Measurements from ENCODE around the gene ITCH.
"Not testable (repeated sequence)": the region's sequence is repeated elsewhere in the genome, so short reads cannot be mapped to it uniquely, and the experiment has no call there.

ITCH gene

DNA sequence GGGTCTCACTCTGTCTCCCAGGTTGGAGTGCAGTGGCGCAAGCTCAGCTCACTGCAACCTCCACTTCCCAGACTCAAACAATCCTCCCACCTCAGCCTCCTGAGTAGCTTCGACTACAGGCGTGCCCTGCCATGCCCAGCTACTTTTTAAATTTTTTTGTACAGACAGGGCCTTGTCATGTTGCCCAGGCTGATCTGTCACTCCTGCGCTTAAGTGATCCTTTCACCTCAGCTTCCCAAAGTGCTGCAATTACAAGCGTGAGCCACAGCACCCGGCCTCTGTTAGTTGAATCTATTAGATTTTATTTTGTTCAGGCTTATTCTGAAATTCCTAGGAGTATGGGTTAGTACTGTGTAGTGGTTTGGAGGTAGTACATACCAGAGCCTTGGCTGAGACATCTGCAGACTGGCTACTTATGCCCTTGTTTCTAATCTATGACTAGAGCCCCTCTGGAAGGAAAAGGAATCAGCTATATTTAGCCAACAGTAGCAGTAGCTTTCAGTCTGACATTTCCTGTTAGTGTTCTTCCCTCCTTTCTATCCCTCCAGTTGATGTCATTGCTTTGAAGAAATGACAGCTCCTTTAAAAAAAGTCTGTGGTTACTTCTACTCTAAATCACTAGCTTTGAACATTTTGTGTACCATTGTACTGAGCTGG, 74.4 kb downstream of the ITCH start:
- peak overlapping the region; percentile 11 to 22 for H3K27ac ChIP-seq
- no peak overlapping the region for H3K4me3 ChIP-seq
- no peak for DNase-seq (ENCODE audit: low spot score)
- TF ChIP-seq, protein P1, sequence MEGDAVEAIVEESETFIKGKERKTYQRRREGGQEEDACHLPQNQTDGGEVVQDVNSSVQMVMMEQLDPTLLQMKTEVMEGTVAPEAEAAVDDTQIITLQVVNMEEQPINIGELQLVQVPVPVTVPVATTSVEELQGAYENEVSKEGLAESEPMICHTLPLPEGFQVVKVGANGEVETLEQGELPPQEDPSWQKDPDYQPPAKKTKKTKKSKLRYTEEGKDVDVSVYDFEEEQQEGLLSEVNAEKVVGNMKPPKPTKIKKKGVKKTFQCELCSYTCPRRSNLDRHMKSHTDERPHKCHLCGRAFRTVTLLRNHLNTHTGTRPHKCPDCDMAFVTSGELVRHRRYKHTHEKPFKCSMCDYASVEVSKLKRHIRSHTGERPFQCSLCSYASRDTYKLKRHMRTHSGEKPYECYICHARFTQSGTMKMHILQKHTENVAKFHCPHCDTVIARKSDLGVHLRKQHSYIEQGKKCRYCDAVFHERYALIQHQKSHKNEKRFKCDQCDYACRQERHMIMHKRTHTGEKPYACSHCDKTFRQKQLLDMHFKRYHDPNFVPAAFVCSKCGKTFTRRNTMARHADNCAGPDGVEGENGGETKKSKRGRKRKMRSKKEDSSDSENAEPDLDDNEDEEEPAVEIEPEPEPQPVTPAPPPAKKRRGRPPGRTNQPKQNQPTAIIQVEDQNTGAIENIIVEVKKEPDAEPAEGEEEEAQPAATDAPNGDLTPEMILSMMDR (IDR thresholded peaks at IDR 0.05) = no peak

DNA sequence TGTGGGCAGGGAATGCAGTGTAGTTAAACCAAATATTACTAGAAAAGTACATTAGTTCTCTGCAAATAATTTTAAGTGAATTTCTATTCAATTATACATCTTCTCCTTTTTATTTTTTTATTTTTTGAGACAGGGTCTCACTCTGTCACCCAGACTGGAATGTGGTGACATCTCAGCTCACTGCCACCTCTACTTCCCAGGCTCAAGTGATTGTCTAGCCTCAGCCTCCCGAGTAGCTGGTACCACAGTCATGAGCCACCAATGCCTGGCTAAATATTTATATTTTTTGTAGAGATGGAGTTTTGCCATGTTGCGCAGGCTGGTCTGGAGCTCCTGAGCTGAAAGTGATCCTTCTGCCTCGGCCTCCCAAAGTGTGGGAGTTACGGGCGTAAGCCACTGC, 76.1 kb downstream of the ITCH start:
- Histone ChIP-seq H3K4me3 (no peak overlapping the region), H3K27ac (no peak overlapping the region)
- no peak for DNase-seq (ENCODE audit: low spot score)
- TF ChIP-seq, protein P1 (IDR thresholded peaks at IDR 0.05) = no peak

DNA sequence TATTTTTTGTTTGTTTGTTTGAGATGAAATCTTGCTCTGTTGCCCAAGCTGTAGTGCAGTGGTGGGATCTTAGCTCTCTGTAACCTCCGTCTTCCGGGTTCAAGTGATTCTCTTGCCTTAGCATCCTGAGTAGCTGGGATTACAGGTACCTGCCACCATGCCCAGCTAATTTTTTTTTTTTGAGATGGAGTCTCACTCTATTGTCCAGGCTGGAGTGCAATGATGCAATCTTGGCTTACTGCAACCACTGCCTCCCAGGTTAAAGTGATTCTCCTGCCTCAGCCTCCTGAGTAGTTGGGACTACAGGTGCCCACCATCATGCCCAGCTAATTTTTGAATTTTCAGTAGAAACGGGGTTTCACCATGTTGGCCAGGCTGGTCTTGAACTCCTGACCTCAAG, 78.3 kb downstream of the ITCH start:
- not testable (repeated sequence) for DNase-seq (ENCODE audit: low spot score); H3K4me3 ChIP-seq; H3K27ac ChIP-seq

DNA sequence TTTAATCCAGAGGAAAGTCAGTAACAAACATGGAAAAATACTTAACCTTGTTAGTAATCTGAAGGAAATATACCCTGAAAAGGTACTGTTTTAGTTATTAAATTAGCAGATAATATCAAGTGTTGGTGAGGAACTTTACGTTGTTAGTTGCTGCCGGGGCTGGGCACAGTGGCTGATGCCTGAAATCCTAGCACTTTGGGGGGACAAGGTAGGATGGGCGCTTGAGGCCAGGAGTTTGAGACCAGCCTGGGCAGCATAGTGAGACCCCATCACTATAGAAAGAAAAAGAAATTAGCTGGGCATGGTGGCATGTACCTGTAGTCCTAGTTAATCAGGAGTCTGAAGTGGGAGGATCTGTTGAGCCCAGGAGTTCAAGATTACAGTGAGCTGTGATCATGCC, 80.5 kb downstream of the ITCH start:
- no peak overlapping the region for H3K27ac ChIP-seq
- no peak for DNase-seq (ENCODE audit: low spot score)
- no peak overlapping the region for H3K4me3 ChIP-seq
- TF ChIP-seq, protein P1 (IDR thresholded peaks at IDR 0.05) = no peak

DNA sequence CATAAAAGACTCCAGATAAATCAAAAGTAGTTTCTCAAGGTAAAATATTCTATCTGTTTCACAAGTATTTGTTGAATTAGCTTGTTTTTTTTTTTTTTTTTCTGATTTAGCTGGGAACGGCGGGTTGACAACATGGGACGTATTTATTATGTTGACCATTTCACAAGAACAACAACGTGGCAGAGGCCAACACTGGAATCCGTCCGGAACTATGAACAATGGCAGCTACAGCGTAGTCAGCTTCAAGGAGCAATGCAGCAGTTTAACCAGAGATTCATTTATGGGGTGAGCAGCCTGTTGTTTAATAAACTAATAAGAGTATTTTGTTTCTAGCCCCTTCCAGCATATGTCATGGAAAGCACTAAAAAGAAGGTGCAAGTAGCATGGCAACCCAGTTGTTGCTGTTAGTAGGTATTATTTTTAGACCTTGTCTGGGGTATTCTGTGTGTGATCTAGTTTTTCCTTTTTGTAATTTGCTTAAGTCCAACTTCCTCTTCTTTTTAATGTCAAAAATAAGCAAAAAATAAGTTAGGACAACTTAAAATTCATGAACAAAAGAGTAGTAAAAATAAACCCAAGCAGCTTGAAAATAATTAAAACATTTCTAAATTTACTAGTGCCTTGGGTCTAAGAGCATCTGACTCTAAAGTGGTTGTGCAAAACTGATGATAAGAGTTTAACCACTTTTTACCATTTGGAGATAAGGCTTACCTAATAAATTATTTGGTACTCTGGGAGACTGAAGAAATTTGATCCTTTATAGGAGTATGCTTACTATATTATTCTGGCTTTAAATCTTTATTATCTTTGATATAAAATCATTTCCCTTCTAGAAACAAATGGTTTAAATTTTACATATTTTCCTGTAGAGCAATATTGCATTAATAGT, 82.3 kb downstream of the ITCH start:
- Histone ChIP-seq H3K4me3 (no peak overlapping the region), H3K27ac (no peak overlapping the region)
- TF ChIP-seq, protein P1 (IDR thresholded peaks at IDR 0.05) = no peak
- DNase-seq (ENCODE audit: low spot score) = no peak

DNA sequence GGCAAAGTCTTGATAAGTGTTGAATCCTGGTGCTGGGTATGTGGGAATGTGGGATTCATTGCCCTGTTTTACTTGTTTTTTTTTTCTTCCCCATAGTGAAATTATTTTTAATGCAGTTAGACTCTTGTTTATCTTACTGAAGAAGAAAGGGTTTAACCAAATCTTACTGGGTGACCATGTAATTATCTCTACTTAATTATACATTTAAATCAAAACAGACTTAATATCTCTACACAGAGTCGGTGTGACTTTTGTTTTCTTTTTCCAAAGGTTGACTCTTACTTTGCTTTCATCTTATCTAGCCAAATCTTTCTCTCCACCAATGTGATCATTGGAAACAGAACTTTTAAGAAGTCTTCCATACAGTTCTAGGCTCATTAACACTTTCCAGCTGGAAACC, 85.4 kb downstream of the ITCH start:
- DNase-seq (ENCODE audit: low spot score) = no peak
- TF ChIP-seq, protein P1 (IDR thresholded peaks at IDR 0.05) = no peak
- H3K4me3 ChIP-seq = no peak overlapping the region
- no peak overlapping the region for H3K27ac ChIP-seq

DNA sequence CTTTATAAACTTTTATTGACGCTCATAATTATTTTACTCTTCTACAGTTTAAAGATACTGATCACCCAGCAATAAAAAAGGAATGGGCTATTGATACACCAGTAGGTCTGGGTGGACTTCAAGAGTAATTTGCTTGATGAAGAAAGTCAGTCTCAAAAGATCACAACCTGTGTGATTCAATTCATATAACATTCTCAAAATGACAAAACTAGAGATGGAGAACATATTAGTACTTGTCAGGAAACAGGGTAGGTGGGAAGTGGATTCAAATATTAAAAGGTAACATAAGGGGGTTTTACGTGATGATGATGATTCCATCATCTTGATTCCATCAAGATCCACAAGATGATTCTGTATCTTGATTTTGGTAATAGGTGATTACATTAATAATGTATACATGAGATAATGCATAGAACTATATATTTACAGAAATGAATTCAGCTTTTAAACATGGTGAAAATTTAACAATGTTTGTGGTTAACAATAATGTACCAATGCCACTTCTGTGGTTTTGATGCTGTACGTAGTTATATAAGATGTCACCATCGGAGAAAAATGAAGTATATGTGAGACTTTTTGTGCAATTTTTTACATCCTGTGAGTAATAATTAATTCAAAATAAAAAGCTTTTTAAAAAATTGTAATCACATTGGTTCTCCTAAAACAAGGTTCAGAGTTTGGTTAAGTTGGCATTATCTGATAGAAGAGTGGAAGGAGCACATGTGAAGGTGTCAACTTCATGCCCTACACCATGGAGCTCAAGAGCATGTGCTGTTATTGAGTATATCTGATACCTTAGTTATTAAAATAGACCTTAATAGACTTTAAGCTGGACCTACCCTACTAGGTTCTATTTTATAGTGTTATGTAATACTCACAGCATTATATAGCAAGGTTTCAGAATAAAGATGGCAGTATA, 86.9 kb downstream of the ITCH start:
- no peak for DNase-seq (ENCODE audit: low spot score)
- TF ChIP-seq, protein P1 (IDR thresholded peaks at IDR 0.05) = no peak
- Histone ChIP-seq H3K27ac (no peak overlapping the region), H3K4me3 (no peak overlapping the region)

All from coronary artery (tissue), 2 donors.